ENCODE measurements around the gene PKD1L1. TPM values are rescaled to one million over a fixed set of nuclear protein-coding genes. Genes with fewer than 3 reads are reported as not detected.

Gene PKD1L1
- polyA plus RNA-seq, 1 of the 3 experiments (the other 2 are of a cell fraction) = 0.10 TPM

DNA sequence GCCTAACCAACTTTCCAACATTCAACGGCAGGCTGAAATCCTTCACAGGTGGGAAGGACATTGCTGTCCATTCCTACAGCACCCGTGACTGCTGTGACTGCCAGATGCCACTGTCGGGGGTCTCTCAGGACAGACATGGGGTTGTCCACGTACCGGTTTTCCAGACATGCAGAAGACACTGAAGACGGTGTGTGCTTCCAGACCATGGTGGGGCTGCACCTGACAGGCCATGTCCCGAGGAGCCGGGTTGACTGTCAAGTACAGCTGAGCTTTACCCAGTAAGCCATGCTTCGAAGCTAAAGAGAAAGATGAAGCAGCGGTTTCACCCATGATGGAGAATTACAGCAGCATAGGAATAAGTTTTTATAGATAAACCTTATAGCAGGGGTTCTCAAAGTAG is 70.9 kb downstream of the PKD1L1 start:
- no peak for TF ChIP-seq RXRA (IDR thresholded peaks at IDR 0.05; ENCODE audit: borderline replicate concordance, low read depth)
- no peak for TF ChIP-seq TCF12 (IDR thresholded peaks at IDR 0.05)
- TF ChIP-seq REST (IDR thresholded peaks at IDR 0.05; ENCODE audit: low read depth, low read length) = no peak
- TF ChIP-seq RAD21 (IDR thresholded peaks at IDR 0.05; ENCODE audit: low read length) = no peak
- TF ChIP-seq, protein P1, sequence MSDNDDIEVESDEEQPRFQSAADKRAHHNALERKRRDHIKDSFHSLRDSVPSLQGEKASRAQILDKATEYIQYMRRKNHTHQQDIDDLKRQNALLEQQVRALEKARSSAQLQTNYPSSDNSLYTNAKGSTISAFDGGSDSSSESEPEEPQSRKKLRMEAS (IDR thresholded peaks at IDR 0.05; ENCODE audit: low read depth) = no peak
- TF ChIP-seq TAF1 (IDR thresholded peaks at IDR 0.05; ENCODE audit: borderline replicate concordance, low read depth, low read length) = no peak
- TF ChIP-seq, protein P2, sequence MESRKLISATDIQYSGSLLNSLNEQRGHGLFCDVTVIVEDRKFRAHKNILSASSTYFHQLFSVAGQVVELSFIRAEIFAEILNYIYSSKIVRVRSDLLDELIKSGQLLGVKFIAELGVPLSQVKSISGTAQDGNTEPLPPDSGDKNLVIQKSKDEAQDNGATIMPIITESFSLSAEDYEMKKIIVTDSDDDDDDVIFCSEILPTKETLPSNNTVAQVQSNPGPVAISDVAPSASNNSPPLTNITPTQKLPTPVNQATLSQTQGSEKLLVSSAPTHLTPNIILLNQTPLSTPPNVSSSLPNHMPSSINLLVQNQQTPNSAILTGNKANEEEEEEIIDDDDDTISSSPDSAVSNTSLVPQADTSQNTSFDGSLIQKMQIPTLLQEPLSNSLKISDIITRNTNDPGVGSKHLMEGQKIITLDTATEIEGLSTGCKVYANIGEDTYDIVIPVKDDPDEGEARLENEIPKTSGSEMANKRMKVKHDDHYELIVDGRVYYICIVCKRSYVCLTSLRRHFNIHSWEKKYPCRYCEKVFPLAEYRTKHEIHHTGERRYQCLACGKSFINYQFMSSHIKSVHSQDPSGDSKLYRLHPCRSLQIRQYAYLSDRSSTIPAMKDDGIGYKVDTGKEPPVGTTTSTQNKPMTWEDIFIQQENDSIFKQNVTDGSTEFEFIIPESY (IDR thresholded peaks at IDR 0.05; ENCODE audit: borderline replicate concordance, low read depth) = no peak
- no peak for TF ChIP-seq IRF3 (IDR thresholded peaks at IDR 0.05; ENCODE audit: low read depth, low read length)
- no peak for TF ChIP-seq GATA2 (CRISPR knock-in tag; IDR thresholded peaks at IDR 0.05)
- TF ChIP-seq SMC3 (IDR thresholded peaks at IDR 0.05; ENCODE audit: low read depth, low read length) = no peak
- TF ChIP-seq MXI1 (IDR thresholded peaks at IDR 0.05; ENCODE audit: low read depth, low read length) = no peak
- no peak for TF ChIP-seq SIN3A (IDR thresholded peaks at IDR 0.05; ENCODE audit: borderline replicate concordance, low read depth, low read length)
- TF ChIP-seq NFIC (IDR thresholded peaks at IDR 0.05; ENCODE audit: borderline replicate concordance) = no peak
- no peak overlapping the region for H2AFZ ChIP-seq (ENCODE audit: low read depth)
- no peaks in the 10 kb centered on the region for H3K79me2 ChIP-seq (ENCODE audit: insufficient read depth)

More for the DNA sequence above, 70.9 kb downstream of the PKD1L1 start:
- no peak overlapping the region for H3K4me3 ChIP-seq (ENCODE audit: low read depth in 2 of 2, low read length in 1 of 2)
- H3F3A ChIP-seq (replicated peaks; ENCODE audit: insufficient read depth) = no peaks in the 10 kb centered on the region
- no peak for DNase-seq
- ChIA-PET CTCF (interaction anchor here (1.6 kb wide), 1 partner anchor 58 kb away, joined by 4 read pairs; no protein-coding TSS in a partner anchor), POLR2A (no interaction called here)
- no peaks in the 10 kb centered on the region for H3K36me3 ChIP-seq (replicated peaks in 1 of 2; ENCODE audit: control insufficient read depth in 1 of 2, insufficient read depth in 2 of 2, low read length in 1 of 2)
- no peaks in the 10 kb centered on the region for H3K9me3 ChIP-seq
- H3K9ac ChIP-seq = no peak overlapping the region
- no peaks in the 10 kb centered on the region for H4K20me1 ChIP-seq (ENCODE audit: insufficient read depth)
- no peaks in the 10 kb centered on the region for H3K9me2 ChIP-seq
- H3K4me2 ChIP-seq = no peak overlapping the region
- H3K4me1 ChIP-seq (ENCODE audit: control insufficient read depth in 1 of 2, insufficient read depth in 2 of 2, low read depth in 1 of 2, low read length in 1 of 2) = no peaks in the 10 kb centered on the region; a peak in 1 of 4 replicates
- no peak overlapping the region for H3K27ac ChIP-seq (ENCODE audit: low read depth in 2 of 2, low read length in 1 of 2)
- WGBS (ENCODE audit: low lambda C conversion rate) = 78% methylated on average over 10 of the region's 10 CpGs
- peaks cover 9% of the 10 kb centered on the region; the same call in 1 of the 2 replicates for H3K27me3 ChIP-seq (ENCODE audit: insufficient read depth)

All from SK-N-SH (cell line).